IMR-90 (cell line): ENCODE measurements around the gene KRTAP9-6. TPM values are rescaled to one million over a fixed set of nuclear protein-coding genes. Genes with fewer than 3 reads are reported as not detected.
"Not testable (repeated sequence)": the region's sequence is repeated elsewhere in the genome, so short reads cannot be mapped to it uniquely, and the experiment has no call there.

ENCODE experiments used
- ATAC-seq: fragments of 200-7000 bp; cut with Tn5 transposase; 2 replicates; pipeline ENCODE4 v1.9.1; 2020; ENCODE audit warnings: low read depth, mild to moderate bottlenecking, moderate library complexity
- BruUV-seq: library from RNA; stranded (reverse); fragments of 400-500 nt; replicated peaks from 2 replicates; lab custom pipeline; 2021; lab: Mats Ljungman, UMichigan
- CTCF ChIA-PET: fragments of 300-600 bp; formaldehyde crosslinking; extraction: SDS; loops from one replicate; lab custom pipeline; 2021; ENCODE audit warnings: antibody characterized with exemption; lab: Yijun Ruan, JAX
- POLR2A ChIA-PET: fragments of 300-600 bp; sonication (Branson Sonifier 250); formaldehyde crosslinking; loops from one replicate; lab custom pipeline; 2022; ENCODE audit warnings: antibody characterized with exemption; ENCODE audit not compliant: unreplicated experiment; lab: Charles Lee
- DNase-seq: peaks from one replicate; pipeline ENCODE4 v3.0.0; 2013
- H2AFZ ChIP-seq: replicated peaks from 2 replicates; pipeline ENCODE3; 2013; ENCODE audit warnings: low read length, mild to moderate bottlenecking; ENCODE audit not compliant: poor library complexity
- H2AK5ac ChIP-seq: 2 replicates; pipeline ENCODE4 v1.6.1; 2013; ENCODE audit warnings: low read depth, low read length, inconsistent platforms
- H2AK9ac ChIP-seq: replicated peaks from 2 replicates; pipeline ENCODE3; 2013; ENCODE audit warnings: mild to moderate bottlenecking, low read depth, low read length, moderate library complexity; ENCODE audit not compliant: poor library complexity
- H2BK120ac ChIP-seq: 2 replicates; pipeline ENCODE4 v1.6.1; 2013; ENCODE audit warnings: low read depth, low read length, inconsistent platforms
- H2BK15ac ChIP-seq: 3 replicates; pipeline ENCODE4 v1.6.1; 2013; ENCODE audit warnings: low read depth, low read length, inconsistent platforms
- H2BK20ac ChIP-seq: 2 replicates; pipeline ENCODE4 v1.6.1; 2013; ENCODE audit warnings: low read depth, mild to moderate bottlenecking, inconsistent platforms, low read length, moderate library complexity
- H2BK5ac ChIP-seq: 2 replicates; pipeline ENCODE4 v1.6.1; 2013; ENCODE audit warnings: mild to moderate bottlenecking, low read depth, low read length, inconsistent platforms; ENCODE audit not compliant: poor library complexity, severe bottlenecking
- H3K14ac ChIP-seq: replicated peaks from 2 replicates; pipeline ENCODE4 v1.6.1; 2013; ENCODE audit warnings: low read depth, low read length, inconsistent platforms
- H3K18ac ChIP-seq: 2 replicates; pipeline ENCODE4 v1.6.1; 2013; ENCODE audit warnings: low read depth, low read length, control low read depth
- H3K23ac ChIP-seq: 2 replicates; pipeline ENCODE4 v1.6.1; 2013; ENCODE audit warnings: low read depth, low read length, inconsistent platforms
- H3K27ac ChIP-seq: 2 replicates; pipeline ENCODE4 v1.5.1; 2013; ENCODE audit warnings: mild to moderate bottlenecking, control low read depth, low read length; ENCODE audit not compliant: insufficient read depth
- H3K27me3 ChIP-seq: 2 replicates; pipeline ENCODE4 v1.6.1; 2013; ENCODE audit warnings: low read length; ENCODE audit not compliant: control insufficient read depth, insufficient read depth
- H3K36me3 ChIP-seq: 2 replicates; pipeline ENCODE4 v1.6.1; 2013; ENCODE audit warnings: low read length, mixed read lengths; ENCODE audit not compliant: control insufficient read depth, insufficient read depth
- H3K4ac ChIP-seq: 2 replicates; pipeline ENCODE4 v1.6.1; 2013; ENCODE audit warnings: low read depth, low read length, inconsistent platforms
- H3K4me1 ChIP-seq: 2 replicates; pipeline ENCODE4 v1.6.1; 2013; ENCODE audit warnings: low read length, mixed read lengths; ENCODE audit not compliant: control insufficient read depth, insufficient read depth
- H3K4me2 ChIP-seq: 2 replicates; pipeline ENCODE4 v1.6.1; 2013; ENCODE audit warnings: low read depth, mild to moderate bottlenecking, control low read depth, low read length, moderate library complexity
- H3K4me3 ChIP-seq: 2 replicates; pipeline ENCODE4 v1.5.1; 2013; ENCODE audit warnings: low read depth, mild to moderate bottlenecking, control low read depth, low read length, moderate library complexity; ENCODE audit not compliant: insufficient read depth
- H3K56ac ChIP-seq: 2 replicates; pipeline ENCODE4 v1.6.1; 2013; ENCODE audit warnings: low read length, inconsistent platforms; ENCODE audit not compliant: insufficient read depth; ENCODE audit errors: extremely low read depth
- H3K79me1 ChIP-seq, 2 experiments: 2 replicates each; pipeline ENCODE4 v1.6.1; 2013; ENCODE audit warnings: low read length in 2 of 2, inconsistent platforms in 1 of 2, low read depth in 1 of 2
- H3K9ac ChIP-seq: 2 replicates; pipeline ENCODE4 v1.6.1; 2013; ENCODE audit warnings: low read depth, low read length, control low read depth
- H3K9me1 ChIP-seq: 2 replicates; pipeline ENCODE4 v1.6.1; 2013; ENCODE audit warnings: low read length, inconsistent platforms; ENCODE audit not compliant: insufficient read depth
- H3K9me3 ChIP-seq: 2 replicates; pipeline ENCODE4 v1.6.1; 2013; ENCODE audit warnings: low read length; ENCODE audit not compliant: control insufficient read depth, insufficient read depth
- H4K20me1 ChIP-seq: 2 replicates; pipeline ENCODE4 v1.6.1; 2013; ENCODE audit warnings: low read length, inconsistent platforms; ENCODE audit not compliant: insufficient read depth
- H4K5ac ChIP-seq: 2 replicates; pipeline ENCODE4 v1.6.1; 2013; ENCODE audit warnings: mild to moderate bottlenecking, low read depth, low read length, control low read depth
- H4K8ac ChIP-seq, 2 experiments: 2 replicates each; pipeline ENCODE4 v1.6.1; 2013; ENCODE audit warnings: low read depth in 2 of 2, low read length in 2 of 2, control low read depth in 1 of 2, inconsistent platforms in 1 of 2
- H4K91ac ChIP-seq: 2 replicates; pipeline ENCODE4 v1.6.1; 2013; ENCODE audit warnings: low read depth, low read length, inconsistent platforms; ENCODE audit not compliant: insufficient read depth
- WGBS, 2 experiments: methylation state at CpG; one replicate each; pipeline versions ENCODE4 v1.1.5 to v1.1.7; 2013; ENCODE audit warnings: missing lambda C conversion rate in 2 of 2; ENCODE audit not compliant: insufficient read length in 1 of 2; ENCODE audit errors: extremely low coverage in 2 of 2; 5-methylcytosine and 5-hydroxymethylcytosine counted together
- dilution Hi-C: fragments of 300-500 bp; cut with HindIII; formaldehyde crosslinking; loops from one replicate; pipeline ENCODE4 v1.14.3; 2018; ENCODE audit warnings: low sequenced_read_pairs; ENCODE audit not compliant: unreplicated experiment
- in situ Hi-C: fragments of 300-500 bp; cut with MboI; formaldehyde crosslinking; loops from 3 replicates; pipeline ENCODE4 v1.14.3; 2019; ENCODE audit warnings: low sequenced_read_pairs, inconsistent platforms, mixed read lengths
- intact Hi-C: fragments of 100-400 bp; cut with micrococcal nuclease; formaldehyde crosslinking; loops from 2 replicates; pipeline ENCODE4 v1.10.0; 2022
- polyA plus RNA-seq, 3 experiments: library from polyadenylated mRNA; depleted of rRNA; stranded (reverse); fragments of >200 nt; gene quantifications; 2 replicates each; pipeline ENCODE4 v1.2.3, GENCODE V29; 2012; ENCODE audit warnings: low replicate concordance in 1 of 3
- total RNA-seq: library from RNA; depleted of rRNA; stranded (reverse); fragments of >200 nt; gene quantifications from 2 replicates; pipeline ENCODE4 v1.2.3, GENCODE V29; 2012

KRTAP9-6 gene
- total and polyA plus RNA-seq, 2 of the 4 experiments (the other 2 are of a cell fraction), result not detected

DNA sequence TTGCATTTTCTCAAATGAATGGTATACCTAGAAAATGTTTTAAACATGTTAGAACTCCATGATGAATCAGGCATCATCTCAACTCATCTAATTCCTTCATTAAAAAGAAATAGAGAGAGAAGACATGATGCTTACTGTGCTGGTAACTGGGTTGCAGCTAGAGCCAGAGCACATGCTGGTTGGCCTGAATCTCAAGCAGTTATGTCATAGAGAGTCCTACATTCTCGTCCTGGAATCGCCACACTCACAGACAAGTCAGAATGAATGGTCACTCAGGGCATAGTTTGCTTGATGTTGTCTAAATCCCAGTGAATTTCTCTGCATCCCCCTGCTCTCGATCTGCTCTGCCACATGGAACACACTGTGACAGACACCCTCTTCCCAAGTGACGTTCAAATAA, 28.1 kb upstream of the KRTAP9-6 start:
- not testable (repeated sequence) for H3K4me1 ChIP-seq, ATAC-seq
- no CpG with 5 or more reads among the region's 4 CpGs for WGBS, 2 experiments

DNA sequence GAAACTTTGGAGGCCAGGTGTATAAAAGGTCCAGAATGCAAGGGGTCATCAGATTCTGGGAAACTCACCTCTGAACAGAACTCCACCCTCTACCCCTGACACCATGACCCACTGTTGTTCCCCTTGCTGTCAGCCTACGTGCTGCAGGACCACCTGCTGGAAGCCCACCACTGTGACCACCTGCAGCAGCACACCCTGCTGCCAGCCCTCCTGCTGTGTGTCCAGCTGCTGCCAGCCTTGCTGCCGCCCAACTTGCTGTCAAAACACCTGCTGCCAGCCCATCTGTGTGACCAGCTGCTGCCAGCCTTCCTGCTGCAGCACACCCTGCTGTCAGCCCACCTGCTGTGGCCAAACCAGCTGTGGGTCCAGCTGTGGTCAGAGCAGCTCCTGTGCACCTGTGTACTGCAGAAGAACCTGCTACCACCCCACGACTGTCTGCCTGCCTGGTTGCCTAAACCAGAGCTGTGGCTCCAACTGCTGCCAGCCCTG, 27.2 kb upstream of the KRTAP9-6 start, which contains the start of gene KRTAP9-8:
Gene KRTAP9-8 (plus strand): TSS at position 51 of the 489 bp plus-strand sequence. CDS start 53 bp downstream, at position 104.
- no CpG with 5 or more reads among the region's 3 CpGs for WGBS, 2 experiments
- H3K36me3 ChIP-seq, POLR2A ChIA-PET, H4K20me1 ChIP-seq, H3K9ac ChIP-seq, H3K56ac ChIP-seq, H3K18ac ChIP-seq, H3K4me3 ChIP-seq, ATAC-seq, H3K4ac ChIP-seq, H3K27me3 ChIP-seq, H4K5ac ChIP-seq, H2AK9ac ChIP-seq, BruUV-seq, in situ Hi-C loops, H2AK5ac ChIP-seq, DNase-seq, H2BK5ac ChIP-seq, H2AFZ ChIP-seq, H2BK15ac ChIP-seq, H3K79me1 ChIP-seq, H4K91ac ChIP-seq, H3K9me1 ChIP-seq, H3K23ac ChIP-seq, H2BK120ac ChIP-seq, H4K8ac ChIP-seq, H3K9me3 ChIP-seq, H3K27ac ChIP-seq, intact Hi-C loops, dilution Hi-C loops, H2BK20ac ChIP-seq, H3K14ac ChIP-seq, H3K4me1 ChIP-seq, H3K4me2 ChIP-seq: not testable (repeated sequence)
- CTCF ChIA-PET, result interaction anchor here (0.6 kb wide), 1 partner anchor 8 kb away, joined by 3 read pairs; no protein-coding TSS in a partner anchor

More for the DNA sequence above, 28.1 kb upstream of the KRTAP9-6 start:
- H2BK5ac ChIP-seq, H3K4me2 ChIP-seq, H2AK5ac ChIP-seq, H3K56ac ChIP-seq, H2AK9ac ChIP-seq, H4K20me1 ChIP-seq, H3K23ac ChIP-seq, H3K4ac ChIP-seq, H3K4me3 ChIP-seq, H2AFZ ChIP-seq, H4K8ac ChIP-seq, DNase-seq, H2BK15ac ChIP-seq, in situ Hi-C loops, H4K5ac ChIP-seq, dilution Hi-C loops, H3K18ac ChIP-seq, H3K9me1 ChIP-seq, H3K9me3 ChIP-seq, intact Hi-C loops, H3K9ac ChIP-seq, H2BK120ac ChIP-seq, H4K91ac ChIP-seq, POLR2A ChIA-PET, H2BK20ac ChIP-seq, H3K27me3 ChIP-seq, H3K36me3 ChIP-seq, H3K79me1 ChIP-seq, H3K27ac ChIP-seq, H3K14ac ChIP-seq, CTCF ChIA-PET, BruUV-seq: not testable (repeated sequence)
